ENCODE measurements around the gene PPP1R14B.

PPP1R14B gene

GRCh38 chr11:64208086-64208795 lies 38.5 kb downstream of the PPP1R14B start:
- no peak for TF ChIP-seq CTCF (conservative IDR thresholded peaks at IDR 0.05; ENCODE audit: control insufficient read depth, insufficient read depth, low read depth, low read length)
- H3K4me3 ChIP-seq (ENCODE audit: control insufficient read depth, low read depth, low read length), result no peak overlapping the region
- DNase-seq (ENCODE audit: low read depth), result no peak

- DNase-seq (ENCODE audit: low read depth), result peak; percentile 82
- no peak overlapping the region for H3K4me3 ChIP-seq (ENCODE audit: control insufficient read depth, low read depth, low read length)
- no peak for TF ChIP-seq CTCF (conservative IDR thresholded peaks at IDR 0.05; ENCODE audit: control insufficient read depth, insufficient read depth, low read depth, low read length)
Measured at GRCh38 chr11:64207256-64208085, 39.3 kb downstream of the PPP1R14B start.

- DNase-seq (ENCODE audit: low read depth), result no peak
- TF ChIP-seq CTCF (conservative IDR thresholded peaks at IDR 0.05; ENCODE audit: control insufficient read depth, insufficient read depth, low read depth, low read length), result no peak
- H3K4me3 ChIP-seq (ENCODE audit: control insufficient read depth, low read depth, low read length), result no peak within 1 kb of the TSS
Measured at GRCh38 chr11:64206457-64207255, 40.1 kb downstream of the PPP1R14B start, which contains the start of gene FERMT3. Gene FERMT3, plus strand, starts transcription at chr11:64206721. Its CDS starts 644 bp downstream, at chr11:64207365.

- peak; percentile 98 for DNase-seq (ENCODE audit: low read depth)
- H3K4me3 ChIP-seq (ENCODE audit: control insufficient read depth, low read depth, low read length), result no peak overlapping the region
- TF ChIP-seq CTCF (conservative IDR thresholded peaks at IDR 0.05; ENCODE audit: control insufficient read depth, insufficient read depth, low read depth, low read length), result peak; percentile 67
Measured at GRCh38 chr11:64204464-64204989, 42.2 kb downstream of the PPP1R14B start.

GRCh38 chr11:64204080-64204440 lies 42.7 kb downstream of the PPP1R14B start:
- no peak overlapping the region for H3K4me3 ChIP-seq (ENCODE audit: control insufficient read depth, low read depth, low read length)
- no peak for DNase-seq (ENCODE audit: low read depth)
- no peak for TF ChIP-seq CTCF (conservative IDR thresholded peaks at IDR 0.05; ENCODE audit: control insufficient read depth, insufficient read depth, low read depth, low read length)

GRCh38 chr11:64203421-64204079 lies 43.2 kb downstream of the PPP1R14B start:
- no peak overlapping the region for H3K4me3 ChIP-seq (ENCODE audit: control insufficient read depth, low read depth, low read length)
- no peak for TF ChIP-seq CTCF (conservative IDR thresholded peaks at IDR 0.05; ENCODE audit: control insufficient read depth, insufficient read depth, low read depth, low read length)

More at GRCh38 chr11:64203421-64204079, 43.2 kb downstream of the PPP1R14B start:
- no peak for DNase-seq (ENCODE audit: low read depth)

Data from fibroblast of mammary gland (primary cell).